ENCODE results near the gene MPIG6B. TPM values are rescaled to one million over a fixed set of nuclear protein-coding genes. Genes with fewer than 3 reads are reported as not detected.

Gene MPIG6B
- total RNA-seq, 1 experiment from 2014 or later, result not detected

DNA sequence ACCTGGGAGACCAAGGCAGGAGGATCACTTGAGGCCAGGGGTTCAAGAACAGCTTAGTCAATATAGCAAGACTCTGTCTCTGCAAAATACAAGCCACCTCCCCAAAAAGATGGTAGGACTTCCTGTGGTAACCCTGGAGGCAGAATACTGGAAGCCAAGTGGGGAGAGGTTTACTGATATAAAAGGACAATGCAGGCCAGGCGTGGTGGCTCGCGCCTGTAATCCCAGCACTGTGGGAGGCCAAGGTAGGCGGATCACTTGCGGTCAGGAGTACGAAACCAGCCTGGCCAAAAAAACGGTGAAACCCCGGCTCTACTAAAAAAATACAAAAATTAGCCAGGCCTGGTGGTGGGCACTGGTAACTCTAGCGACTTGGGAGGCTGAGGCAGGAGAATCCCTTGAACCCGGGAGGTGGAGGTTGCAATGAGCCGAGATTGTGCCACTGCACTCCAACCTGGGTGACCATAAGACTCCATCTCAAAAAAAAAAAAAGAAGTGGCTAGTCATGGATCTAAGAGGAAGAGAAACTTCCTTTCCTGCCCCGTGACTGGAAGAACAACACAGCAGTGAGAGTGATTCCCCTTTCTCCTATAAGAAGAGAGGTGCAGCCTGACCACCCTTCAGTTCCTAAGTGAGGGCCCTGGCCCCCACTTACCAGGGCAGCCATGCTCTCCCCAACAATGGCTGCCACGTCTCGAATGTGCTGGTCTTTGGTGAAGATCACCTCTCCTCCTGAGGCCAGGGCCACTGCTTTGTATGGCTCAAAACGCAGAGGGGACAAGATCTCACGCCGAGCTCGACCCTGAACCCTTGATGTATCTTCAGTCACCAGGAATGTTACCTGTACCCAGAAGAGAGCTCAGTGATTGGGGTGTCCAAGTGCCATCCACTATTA is 45.4 kb downstream of the MPIG6B start:
- Histone ChIP-seq H3K4ac (ENCODE audit: low read depth, low read length) (no peak overlapping the region), H4K91ac (ENCODE audit: insufficient read length, low read depth, low read length) (no peak overlapping the region), H3K56ac (ENCODE audit: insufficient read length, low read depth, low read length) (no peak overlapping the region), H2BK5ac (ENCODE audit: insufficient read length, low read length) (no peak overlapping the region), H3K18ac (ENCODE audit: insufficient read length, low read depth, low read length) (no peak overlapping the region), H3K9ac (ENCODE audit: extremely low read depth, insufficient read length, low read length) (no peak overlapping the region), H2BK12ac (ENCODE audit: insufficient read length, low read depth, low read length) (no peak overlapping the region), H3K27ac (ENCODE audit: insufficient read length, low read depth, low read length) (no peak overlapping the region), H3K23me2 (ENCODE audit: insufficient read length, low read depth, low read length, poor library complexity, severe bottlenecking) (no peaks in the 10 kb centered on the region), H2BK20ac (ENCODE audit: low read depth, low read length, poor library complexity, severe bottlenecking) (no peak overlapping the region), H3K79me1 (ENCODE audit: insufficient read depth, low read depth, low read length, poor library complexity, severe bottlenecking) (no peaks in the 10 kb centered on the region), H4K8ac (replicated peaks; ENCODE audit: insufficient read length, low read depth, low read length) (no peak overlapping the region), H2AFZ (ENCODE audit: low read length) (no peak overlapping the region), H3K4me1 (ENCODE audit: insufficient read depth, low read length) (no peaks in the 10 kb centered on the region), H4K5ac (ENCODE audit: insufficient read length, low read depth, low read length) (no peak overlapping the region), H3K4me2 (ENCODE audit: insufficient read depth, insufficient read length, low read length) (no peak overlapping the region), H2BK15ac (ENCODE audit: low read depth, low read length) (no peak overlapping the region), H2BK120ac (ENCODE audit: low read depth, low read length, poor library complexity, severe bottlenecking) (no peak overlapping the region), H3K23ac (ENCODE audit: insufficient read length, low read depth, low read length) (no peak overlapping the region), H3K14ac (ENCODE audit: insufficient read depth, low read length) (no peak overlapping the region), H3K27me3 (ENCODE audit: insufficient read depth, low read length) (no peaks in the 10 kb centered on the region), H3K79me2 (ENCODE audit: insufficient read depth, low read length) (no peaks in the 10 kb centered on the region), H4K20me1 (ENCODE audit: control insufficient read depth, insufficient read depth, insufficient read length) (no peaks in the 10 kb centered on the region), H2AK5ac (ENCODE audit: insufficient read length, low read length) (no peak overlapping the region), H3T11ph (ENCODE audit: low read length) (no peak overlapping the region), H3K9me3 (ENCODE audit: control insufficient read depth, low read depth, low read length) (no peaks in the 10 kb centered on the region)
- no CpG with 5 or more reads among the region's 18 CpGs for WGBS (ENCODE audit: extremely low coverage, insufficient read length, low lambda C conversion rate)
- TF ChIP-seq, protein P1, sequence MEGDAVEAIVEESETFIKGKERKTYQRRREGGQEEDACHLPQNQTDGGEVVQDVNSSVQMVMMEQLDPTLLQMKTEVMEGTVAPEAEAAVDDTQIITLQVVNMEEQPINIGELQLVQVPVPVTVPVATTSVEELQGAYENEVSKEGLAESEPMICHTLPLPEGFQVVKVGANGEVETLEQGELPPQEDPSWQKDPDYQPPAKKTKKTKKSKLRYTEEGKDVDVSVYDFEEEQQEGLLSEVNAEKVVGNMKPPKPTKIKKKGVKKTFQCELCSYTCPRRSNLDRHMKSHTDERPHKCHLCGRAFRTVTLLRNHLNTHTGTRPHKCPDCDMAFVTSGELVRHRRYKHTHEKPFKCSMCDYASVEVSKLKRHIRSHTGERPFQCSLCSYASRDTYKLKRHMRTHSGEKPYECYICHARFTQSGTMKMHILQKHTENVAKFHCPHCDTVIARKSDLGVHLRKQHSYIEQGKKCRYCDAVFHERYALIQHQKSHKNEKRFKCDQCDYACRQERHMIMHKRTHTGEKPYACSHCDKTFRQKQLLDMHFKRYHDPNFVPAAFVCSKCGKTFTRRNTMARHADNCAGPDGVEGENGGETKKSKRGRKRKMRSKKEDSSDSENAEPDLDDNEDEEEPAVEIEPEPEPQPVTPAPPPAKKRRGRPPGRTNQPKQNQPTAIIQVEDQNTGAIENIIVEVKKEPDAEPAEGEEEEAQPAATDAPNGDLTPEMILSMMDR (conservative IDR thresholded peaks at IDR 0.05), result no peak
- Mint-ChIP-seq H3K36me3 (ENCODE audit: insufficient read depth in 1 of 3, low read depth in 3 of 3) (peaks cover 0 to 6% (median 2%) of the 10 kb centered on the region in 3 experiments; a peak in 4 of 7 replicates), H3K9me3 (no peaks in the 10 kb centered on the region; a peak in 1 of 5 replicates), H3K4me3 (no peak overlapping the region), H3K4me1 (peaks cover 16 to 19% of the 10 kb centered on the region in 2 experiments), H3K27me3 (ENCODE audit: low read depth) (no peaks in the 10 kb centered on the region; the same call in 1 of the 2 replicates), H3K27ac (no peak overlapping the region)
- no peak for DNase-seq
